ENCODE results near the gene NOL9. TPM values are rescaled to one million over a fixed set of nuclear protein-coding genes. Genes with fewer than 3 reads are reported as not detected.
"Not testable (repeated sequence)": the region's sequence is repeated elsewhere in the genome, so short reads cannot be mapped to it uniquely, and the experiment has no call there.

Gene NOL9
- 25.3 and 27.6 TPM in 2 replicates for total RNA-seq (2012; rRNA removed)

GRCh38 chr1:6554031-6554906 is at the start of gene NOL9:
Gene NOL9 (minus strand): TSS chr1:6554513. CDS start chr1:6554502, 11 bp downstream.
- H3K36me3 ChIP-seq (ENCODE audit: insufficient read depth, low read length): peaks cover 9% of the 10 kb centered on the region
- H3K27me3 ChIP-seq (ENCODE audit: control insufficient read depth, insufficient read depth, low read length): no peaks in the 10 kb centered on the region
- H3K9ac ChIP-seq (ENCODE audit: low read depth, low read length): peak within 1 kb of the TSS; percentile 99
- H3K4me2 ChIP-seq (ENCODE audit: low read length): peak within 1 kb of the TSS; percentile 81
- H3K4me3 ChIP-seq (ENCODE audit: low read length): peak within 1 kb of the TSS; percentile 96
- peaks cover 17% of the 10 kb centered on the region for H3K4me1 ChIP-seq (ENCODE audit: control insufficient read depth, insufficient read depth, low read length)
- no peaks in the 10 kb centered on the region for H3K9me3 ChIP-seq (replicated peaks; ENCODE audit: low read length)

DNA sequence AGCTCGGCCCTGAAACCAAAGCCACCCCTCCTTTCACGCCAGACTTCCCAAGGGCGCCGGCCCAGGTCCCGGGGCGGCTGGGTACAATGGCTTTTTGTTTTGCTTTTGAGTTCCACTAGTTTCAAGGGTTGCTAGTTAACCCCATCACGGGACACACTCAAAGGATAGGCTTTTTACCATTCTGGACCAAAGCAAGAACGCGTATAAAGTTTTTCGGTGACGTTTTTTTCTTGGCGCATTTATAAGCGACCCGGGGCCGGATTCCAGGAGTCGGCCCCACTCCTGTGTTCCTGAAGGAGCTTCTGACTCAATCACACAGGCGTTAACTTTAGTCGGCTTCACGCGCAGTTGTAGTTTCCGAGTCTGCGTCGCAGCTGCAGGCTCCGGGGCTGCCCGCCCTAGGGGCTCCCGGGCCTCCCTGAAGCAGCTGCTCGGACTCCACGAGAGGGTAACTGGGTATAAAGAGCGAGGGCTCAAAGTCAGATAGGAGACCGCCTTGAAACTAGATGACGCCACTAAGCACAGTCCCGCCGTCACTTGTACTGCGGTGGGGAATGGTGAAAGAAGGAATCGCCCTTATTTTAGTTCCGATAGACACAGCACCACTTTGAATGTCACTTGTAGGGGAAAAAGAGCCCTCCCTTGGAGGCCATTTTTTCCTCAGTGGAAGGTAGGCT is 49.1 kb upstream of the NOL9 start:
- peaks cover 12% of the 10 kb centered on the region for H3K36me3 ChIP-seq (ENCODE audit: insufficient read depth, low read length)
- peaks cover 36% of the 10 kb centered on the region for H3K4me1 ChIP-seq (ENCODE audit: control insufficient read depth, insufficient read depth, low read length)
- H3K4me3 ChIP-seq (ENCODE audit: low read length): peak overlapping the region; percentile 80
- peak overlapping the region; percentile 95 for H3K4me2 ChIP-seq (ENCODE audit: low read length)
- no peaks in the 10 kb centered on the region for H3K27me3 ChIP-seq (ENCODE audit: control insufficient read depth, insufficient read depth, low read length)
- peak overlapping the region; percentile 87 for H3K9ac ChIP-seq (ENCODE audit: low read depth, low read length)
- H3K9me3 ChIP-seq (replicated peaks; ENCODE audit: low read length): no peaks in the 10 kb centered on the region

DNA sequence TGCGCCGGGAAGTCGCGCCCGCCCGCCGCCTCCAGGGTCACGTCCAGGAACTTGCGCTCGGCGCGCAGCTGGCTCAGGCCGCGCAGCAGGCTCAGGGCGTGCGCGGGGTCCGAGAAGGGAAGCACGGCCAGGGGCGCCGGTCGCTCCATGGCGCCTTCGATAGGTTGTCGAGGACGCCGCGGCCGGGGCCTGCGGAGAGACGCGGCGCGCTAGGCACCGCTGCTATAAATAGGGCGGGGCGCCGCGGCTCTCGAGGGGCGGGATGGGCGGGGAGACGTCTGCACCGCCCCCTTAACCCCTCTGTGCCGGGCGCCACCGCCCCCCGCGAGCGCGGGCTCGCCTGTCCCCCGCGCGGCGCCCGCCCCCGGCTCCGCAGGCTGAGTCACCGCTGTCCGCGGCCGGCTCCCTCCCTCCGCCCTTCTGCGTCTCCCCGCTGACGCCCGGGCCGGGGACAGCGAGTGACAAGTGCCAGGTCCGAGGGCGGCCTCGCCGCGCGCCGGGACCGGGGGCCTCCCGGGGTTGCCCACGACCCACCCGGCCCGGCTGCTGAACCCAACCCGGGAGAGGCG is 48.4 kb upstream of the NOL9 start, which contains the start of gene KLHL21:
Gene KLHL21 (minus strand): TSS at position 201 of the 569 bp plus-strand sequence. CDS start 52 bp downstream, at position 149.
- peaks cover 16% of the 10 kb centered on the region for H3K36me3 ChIP-seq (ENCODE audit: insufficient read depth, low read length)

GRCh38 chr1:6601923-6602668 is 47.8 kb upstream of the NOL9 start:
- peaks cover 48% of the 10 kb centered on the region for H3K4me1 ChIP-seq (ENCODE audit: control insufficient read depth, insufficient read depth, low read length)
- H3K36me3 ChIP-seq (ENCODE audit: insufficient read depth, low read length): peaks cover 22% of the 10 kb centered on the region

More for the DNA sequence above, 48.4 kb upstream of the NOL9 start, which contains the start of gene KLHL21:
- Histone ChIP-seq H3K27me3 (ENCODE audit: control insufficient read depth, insufficient read depth, low read length) (no peaks in the 10 kb centered on the region), H3K4me3 (ENCODE audit: low read length) (peak within 1 kb of the TSS; percentile 80), H3K4me2 (ENCODE audit: low read length) (peak within 1 kb of the TSS; percentile 95), H3K9me3 (replicated peaks; ENCODE audit: low read length) (no peaks in the 10 kb centered on the region), H3K9ac (ENCODE audit: low read depth, low read length) (peak within 1 kb of the TSS; percentile 87), H3K4me1 (ENCODE audit: control insufficient read depth, insufficient read depth, low read length) (peaks cover 41% of the 10 kb centered on the region)

GRCh38 chr1:6601049-6601922 is 47.0 kb upstream of the NOL9 start:
- Histone ChIP-seq H3K4me2 (ENCODE audit: low read length) (peak overlapping the region; percentile 95), H3K9me3 (replicated peaks; ENCODE audit: low read length) (no peaks in the 10 kb centered on the region), H3K4me3 (ENCODE audit: low read length) (peak overlapping the region; percentile 80), H3K4me1 (ENCODE audit: control insufficient read depth, insufficient read depth, low read length) (peaks cover 54% of the 10 kb centered on the region), H3K27me3 (ENCODE audit: control insufficient read depth, insufficient read depth, low read length) (no peaks in the 10 kb centered on the region), H3K9ac (ENCODE audit: low read depth, low read length) (peak overlapping the region; percentile 87), H3K36me3 (ENCODE audit: insufficient read depth, low read length) (peaks cover 30% of the 10 kb centered on the region)

More at GRCh38 chr1:6601923-6602668, 47.8 kb upstream of the NOL9 start:
- Histone ChIP-seq H3K9ac (ENCODE audit: low read depth, low read length) (peak overlapping the region; percentile 87), H3K27me3 (ENCODE audit: control insufficient read depth, insufficient read depth, low read length) (no peaks in the 10 kb centered on the region), H3K4me3 (ENCODE audit: low read length) (peak overlapping the region; percentile 80), H3K4me2 (ENCODE audit: low read length) (peak overlapping the region; percentile 95), H3K9me3 (replicated peaks; ENCODE audit: low read length) (no peaks in the 10 kb centered on the region)

DNA sequence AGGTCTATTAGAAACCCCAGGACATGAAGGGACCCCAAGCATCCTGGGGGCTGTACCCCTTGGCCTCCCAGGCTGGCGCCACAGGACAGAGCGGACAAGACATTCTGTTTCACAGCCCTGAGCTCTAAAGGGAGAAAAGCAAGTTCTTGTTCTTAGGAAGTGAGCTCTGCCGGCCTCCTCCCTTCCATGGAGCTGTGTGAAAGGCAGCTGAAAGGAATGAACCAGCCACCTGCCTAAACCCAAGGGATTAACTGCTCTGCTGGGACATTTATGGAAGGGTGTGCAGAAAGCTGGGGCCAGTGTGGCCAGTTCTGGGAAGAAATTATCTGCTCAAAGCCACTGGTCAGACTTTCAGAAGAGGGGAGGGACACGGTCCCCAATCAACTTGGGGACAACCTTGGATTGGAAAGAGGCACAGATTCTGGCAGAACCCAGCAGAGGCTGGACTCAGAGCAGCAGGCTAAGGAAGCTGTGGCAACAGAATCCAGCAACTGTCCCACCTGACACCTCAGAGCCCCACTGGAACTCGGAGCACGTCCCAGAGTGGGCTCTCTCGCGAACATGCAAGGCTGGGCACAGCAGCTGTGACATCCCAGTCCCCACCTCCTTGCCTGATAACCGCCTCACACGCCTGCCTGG is 46.2 kb upstream of the NOL9 start:
- H3K36me3 ChIP-seq (ENCODE audit: insufficient read depth, low read length): peaks cover 38% of the 10 kb centered on the region
- no peaks in the 10 kb centered on the region for H3K27me3 ChIP-seq (ENCODE audit: control insufficient read depth, insufficient read depth, low read length)
- H3K4me3 ChIP-seq (ENCODE audit: low read length): peak overlapping the region; percentile 80
- no peaks in the 10 kb centered on the region for H3K9me3 ChIP-seq (replicated peaks; ENCODE audit: low read length)
- peaks cover 54% of the 10 kb centered on the region for H3K4me1 ChIP-seq (ENCODE audit: control insufficient read depth, insufficient read depth, low read length)
- H3K4me2 ChIP-seq (ENCODE audit: low read length): peak overlapping the region; percentile 95
- peak overlapping the region; percentile 87 for H3K9ac ChIP-seq (ENCODE audit: low read depth, low read length)

- Histone ChIP-seq H3K4me2 (ENCODE audit: low read length) (peak overlapping the region; percentile 95), H3K36me3 (ENCODE audit: insufficient read depth, low read length) (peaks cover 43% of the 10 kb centered on the region), H3K4me1 (ENCODE audit: control insufficient read depth, insufficient read depth, low read length) (peaks cover 53% of the 10 kb centered on the region), H3K9ac (ENCODE audit: low read depth, low read length) (peak overlapping the region; percentile 87), H3K4me3 (ENCODE audit: low read length) (peak overlapping the region; percentile 80)
- H3K27me3 ChIP-seq (ENCODE audit: control insufficient read depth, insufficient read depth, low read length); H3K9me3 ChIP-seq (replicated peaks; ENCODE audit: low read length): not testable (repeated sequence)
Measured at GRCh38 chr1:6599991-6600390, 45.7 kb upstream of the NOL9 start.

- Histone ChIP-seq H3K36me3 (ENCODE audit: insufficient read depth, low read length) (peaks cover 49% of the 10 kb centered on the region), H3K4me3 (ENCODE audit: low read length) (peak overlapping the region; percentile 80), H3K4me1 (ENCODE audit: control insufficient read depth, insufficient read depth, low read length) (peaks cover 47% of the 10 kb centered on the region), H3K27me3 (ENCODE audit: control insufficient read depth, insufficient read depth, low read length) (no peaks in the 10 kb centered on the region), H3K4me2 (ENCODE audit: low read length) (peak overlapping the region; percentile 95), H3K9ac (ENCODE audit: low read depth, low read length) (peak overlapping the region; percentile 87), H3K9me3 (replicated peaks; ENCODE audit: low read length) (no peaks in the 10 kb centered on the region)
Measured at GRCh38 chr1:6599141-6599975, 45.0 kb upstream of the NOL9 start.

GRCh38 chr1:6597777-6598131 is 43.4 kb upstream of the NOL9 start:
- H3K4me2 ChIP-seq (ENCODE audit: low read length): peak overlapping the region; percentile 43
- no peaks in the 10 kb centered on the region for H3K27me3 ChIP-seq (ENCODE audit: control insufficient read depth, insufficient read depth, low read length)
- H3K36me3 ChIP-seq (ENCODE audit: insufficient read depth, low read length): peaks cover 65% of the 10 kb centered on the region
- H3K4me1 ChIP-seq (ENCODE audit: control insufficient read depth, insufficient read depth, low read length): peaks cover 33% of the 10 kb centered on the region
- H3K9me3 ChIP-seq (replicated peaks; ENCODE audit: low read length): no peaks in the 10 kb centered on the region
- H3K4me3 ChIP-seq (ENCODE audit: low read length): no peak overlapping the region
- H3K9ac ChIP-seq (ENCODE audit: low read depth, low read length): peak overlapping the region; percentile 6

All from skeletal muscle satellite cell (primary cell).